Lung (tissue), 12 donors: ENCODE results near the gene SEMA5A. TPM values are rescaled to one million over a fixed set of nuclear protein-coding genes. Genes with fewer than 3 reads are reported as not detected.

ENCODE experiments used
- ATAC-seq: fragments of 200-7000 bp; cut with Tn5 transposase; one replicate; pipeline ENCODE4 v1.9.1; 2020; ENCODE audit warnings: moderate number of reproducible peaks; ENCODE audit not compliant: insufficient read depth, low FRiP score
- DNase-seq, 3 donors: peaks; one replicate each; pipeline ENCODE4 v3.0.0-alpha.2; 2013 to 2017
- H3K27ac ChIP-seq, 2 donors: one replicate each; pipeline ENCODE4 v1.5.1; 2013; ENCODE audit warnings: mild to moderate bottlenecking in 2 of 2, moderate library complexity in 2 of 2, control low read depth in 1 of 2, inconsistent platforms in 1 of 2, low read depth in 1 of 2, low read length in 1 of 2
- H3K27me3 ChIP-seq, 3 donors: one replicate each; pipeline ENCODE4 v1.5.1; 2013; ENCODE audit warnings: low read length in 2 of 3; ENCODE audit not compliant: control insufficient read depth in 3 of 3, insufficient read depth in 3 of 3
- H3K36me3 ChIP-seq, 4 donors: one replicate each; pipeline ENCODE4 v1.5.1; 2013; ENCODE audit warnings: low read length in 4 of 4, mild to moderate bottlenecking in 1 of 4, moderate library complexity in 1 of 4; ENCODE audit not compliant: control insufficient read depth in 4 of 4, insufficient read depth in 4 of 4
- H3K4me1 ChIP-seq, 5 donors: one replicate each; pipeline ENCODE4 v1.5.1; 2013; ENCODE audit warnings: low read length in 5 of 5, mild to moderate bottlenecking in 2 of 5, moderate library complexity in 1 of 5; ENCODE audit not compliant: control insufficient read depth in 5 of 5, insufficient read depth in 5 of 5
- H3K4me3 ChIP-seq: one replicate; pipeline ENCODE4 v1.5.1; 2013; ENCODE audit warnings: mild to moderate bottlenecking, control low read depth, moderate library complexity
- H3K9ac ChIP-seq, 2 donors: one replicate each; pipeline ENCODE4 v1.5.1; 2013; ENCODE audit warnings: low read length in 2 of 2, control low read depth in 1 of 2; ENCODE audit not compliant: insufficient read depth in 1 of 2
- H3K9me3 ChIP-seq, 4 donors: one replicate each; pipeline ENCODE4 v1.5.1; 2013; ENCODE audit warnings: low read length in 3 of 4, mild to moderate bottlenecking in 1 of 4, moderate library complexity in 1 of 4; ENCODE audit not compliant: control insufficient read depth in 4 of 4, insufficient read depth in 3 of 4
- WGBS, 2 donors: extraction: QIAGEN DNeasy Blood & Tissue Kit; methylation state at CpG; one replicate each; pipeline ENCODE4 v1.1.7; 2013; 5-methylcytosine and 5-hydroxymethylcytosine counted together
- polyA plus RNA-seq, 2 donors: library from polyadenylated mRNA; stranded (reverse); fragments of 200-250 nt; gene quantifications; one replicate each; pipeline ENCODE4 v1.2.1, GENCODE V29; 2013
- total RNA-seq, 2 donors: library from RNA; depleted of rRNA in 1 of 2; stranded (reverse); fragments of >200 nt in 1 of 2; gene quantifications; one replicate each; pipeline ENCODE4 v1.2.1, GENCODE V29; 2014 to 2021
- TF ChIP-seq, protein P1 (sequence below): IDR thresholded peaks from 2 replicates; pipeline ENCODE4 v1.5.1; 2012; ENCODE audit warnings: mild to moderate bottlenecking; ENCODE audit errors: control extremely low read depth, extremely low read depth
- donor health status: control.
- donor health status: control.
- donor health status: Bipolar disorder and iron deficiency.
- donor health status: healthy.
- donor health status: DM: yes; HTN: yes; CAD: no.

SEMA5A gene
- total and polyA plus RNA-seq, 4 donors = 3.1 to 44.9 (median 13.7) TPM

DNA sequence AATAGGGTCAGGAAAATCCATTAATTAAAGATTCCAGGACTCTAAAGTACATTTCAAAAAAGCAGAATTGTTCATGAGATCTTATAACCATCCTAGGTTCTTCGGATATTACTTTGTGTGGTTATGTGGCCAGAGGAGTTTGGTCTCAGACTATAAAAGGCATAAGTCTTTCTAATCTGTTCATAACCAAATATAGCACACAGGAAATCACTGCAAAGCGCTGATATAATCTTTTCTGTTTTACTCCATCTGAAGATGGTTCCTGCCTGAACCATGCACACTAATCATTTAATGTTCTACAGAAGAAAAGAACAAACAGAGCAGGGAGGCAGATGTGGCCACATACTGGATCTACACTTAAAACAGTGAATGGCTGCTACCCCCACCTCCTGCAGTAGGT is 182.8 kb downstream of the SEMA5A start:
- TF ChIP-seq, protein P1, sequence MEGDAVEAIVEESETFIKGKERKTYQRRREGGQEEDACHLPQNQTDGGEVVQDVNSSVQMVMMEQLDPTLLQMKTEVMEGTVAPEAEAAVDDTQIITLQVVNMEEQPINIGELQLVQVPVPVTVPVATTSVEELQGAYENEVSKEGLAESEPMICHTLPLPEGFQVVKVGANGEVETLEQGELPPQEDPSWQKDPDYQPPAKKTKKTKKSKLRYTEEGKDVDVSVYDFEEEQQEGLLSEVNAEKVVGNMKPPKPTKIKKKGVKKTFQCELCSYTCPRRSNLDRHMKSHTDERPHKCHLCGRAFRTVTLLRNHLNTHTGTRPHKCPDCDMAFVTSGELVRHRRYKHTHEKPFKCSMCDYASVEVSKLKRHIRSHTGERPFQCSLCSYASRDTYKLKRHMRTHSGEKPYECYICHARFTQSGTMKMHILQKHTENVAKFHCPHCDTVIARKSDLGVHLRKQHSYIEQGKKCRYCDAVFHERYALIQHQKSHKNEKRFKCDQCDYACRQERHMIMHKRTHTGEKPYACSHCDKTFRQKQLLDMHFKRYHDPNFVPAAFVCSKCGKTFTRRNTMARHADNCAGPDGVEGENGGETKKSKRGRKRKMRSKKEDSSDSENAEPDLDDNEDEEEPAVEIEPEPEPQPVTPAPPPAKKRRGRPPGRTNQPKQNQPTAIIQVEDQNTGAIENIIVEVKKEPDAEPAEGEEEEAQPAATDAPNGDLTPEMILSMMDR = no peak
- H3K4me1 ChIP-seq = peaks cover 0 to 12% (median 0%) of the 10 kb centered on the region in 5 donors
- H3K4me3 ChIP-seq = no peak overlapping the region
- no peaks in the 10 kb centered on the region for H3K36me3 ChIP-seq
- ATAC-seq (no peak), DNase-seq (no peak)
- no peaks in the 10 kb centered on the region for H3K9me3 ChIP-seq
- 10 to 15% methylated on average over 2 of the region's 2 CpGs for WGBS, 2 donors
- no peak overlapping the region for H3K27ac ChIP-seq
- no peaks in the 10 kb centered on the region for H3K27me3 ChIP-seq
- no peak overlapping the region for H3K9ac ChIP-seq

DNA sequence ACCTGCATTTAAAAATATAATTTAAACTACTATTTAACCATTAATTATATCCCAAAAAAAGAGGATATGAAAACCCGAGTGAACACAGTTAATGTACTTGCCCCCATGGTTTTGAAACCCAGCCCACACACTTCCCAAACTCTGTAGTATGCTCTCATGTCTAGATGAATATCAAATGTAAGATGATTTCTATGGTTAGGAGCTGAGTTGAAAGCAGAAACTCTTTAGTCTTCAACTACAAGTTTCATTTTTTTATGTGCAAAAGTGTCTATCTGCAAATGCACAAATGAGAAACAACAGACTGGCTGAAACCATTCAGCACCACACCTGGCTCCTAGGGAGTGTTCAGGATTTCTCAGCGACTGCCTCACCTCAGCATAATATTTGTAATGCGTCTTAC is 183.3 kb downstream of the SEMA5A start:
- no peak overlapping the region for H3K9ac ChIP-seq
- no peak overlapping the region for H3K27ac ChIP-seq
- H3K36me3 ChIP-seq = no peaks in the 10 kb centered on the region
- no peaks in the 10 kb centered on the region for H3K9me3 ChIP-seq
- peaks cover 0 to 12% (median 0%) of the 10 kb centered on the region in 5 donors for H3K4me1 ChIP-seq
- no peak overlapping the region for H3K4me3 ChIP-seq
- no peaks in the 10 kb centered on the region for H3K27me3 ChIP-seq
- TF ChIP-seq, protein P1 = no peak
- DNase-seq (no peak), ATAC-seq (no peak)
- WGBS, 2 donors = 47 to 58% methylated on average over 3 of the region's 3 CpGs

DNA sequence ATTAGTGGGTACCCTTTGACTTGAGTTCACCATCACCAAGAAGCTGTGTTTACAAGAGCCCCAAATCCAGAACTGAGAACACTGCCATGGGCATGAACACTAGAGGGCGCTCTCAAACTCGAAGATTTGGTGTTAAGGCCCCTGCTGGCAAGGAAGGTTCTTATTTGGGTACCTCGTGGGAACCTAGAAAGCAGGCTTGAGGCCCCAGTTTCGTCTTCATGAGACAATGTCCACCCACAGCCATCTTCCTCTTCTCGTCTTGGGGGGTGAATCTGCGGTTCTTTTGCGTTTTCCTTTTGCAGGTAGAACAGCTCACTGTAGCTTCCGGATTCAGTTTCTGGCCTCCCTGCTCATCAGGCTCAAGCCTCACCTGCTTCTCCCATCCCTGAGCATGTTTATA is 184.0 kb downstream of the SEMA5A start:
- H3K36me3 ChIP-seq = no peaks in the 10 kb centered on the region
- peak in 2 of 3 donors; percentile 24 to 51 for DNase-seq
- H3K4me1 ChIP-seq = peaks cover 0 to 12% (median 0%) of the 10 kb centered on the region in 5 donors
- WGBS, 2 donors = 44 to 50% methylated on average over 8 of the region's 8 CpGs
- H3K9me3 ChIP-seq = no peaks in the 10 kb centered on the region
- H3K27me3 ChIP-seq = no peaks in the 10 kb centered on the region
- H3K27ac ChIP-seq = no peak overlapping the region
- no peak for ATAC-seq
- TF ChIP-seq, protein P1 = peak; percentile 13
- H3K9ac ChIP-seq = no peak overlapping the region
- no peak overlapping the region for H3K4me3 ChIP-seq

DNA sequence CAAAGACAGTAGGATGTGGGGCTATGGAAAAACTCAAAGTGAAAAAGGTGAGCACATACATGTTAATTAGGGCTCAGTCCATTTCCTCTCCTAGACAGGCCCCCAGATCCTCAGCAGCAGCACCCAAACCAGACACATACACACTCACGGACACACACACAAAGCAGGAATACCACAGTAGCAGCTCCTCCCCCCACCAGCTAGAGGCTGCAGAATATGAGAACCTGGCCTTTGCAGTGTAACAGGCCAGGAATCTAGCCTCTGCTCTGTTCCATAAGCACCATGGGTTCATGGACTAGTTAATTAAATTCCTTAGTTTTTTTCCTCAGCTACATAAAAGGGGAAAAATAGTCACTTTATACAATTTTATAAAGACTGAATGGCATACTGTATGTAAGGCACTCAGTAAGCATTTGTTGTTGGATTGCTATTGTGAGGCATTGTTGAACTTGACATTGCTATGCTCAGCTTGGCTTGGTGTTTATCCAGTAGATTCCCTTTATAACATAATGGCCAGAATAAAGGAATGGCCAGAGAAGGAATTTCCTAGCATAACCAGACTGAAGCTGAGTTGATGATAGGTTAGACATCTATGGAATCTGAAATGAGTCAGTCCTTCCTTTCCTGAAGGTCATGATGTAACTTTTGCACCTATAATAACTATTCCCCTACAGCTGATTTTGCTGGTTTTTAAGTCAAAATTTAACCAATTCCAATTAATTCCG is 186.8 kb downstream of the SEMA5A start:
- Histone ChIP-seq H3K9ac (no peak overlapping the region), H3K36me3 (no peaks in the 10 kb centered on the region), H3K9me3 (no peaks in the 10 kb centered on the region), H3K4me3 (no peak overlapping the region), H3K27ac (no peak overlapping the region), H3K4me1 (peaks cover 0 to 17% (median 7%) of the 10 kb centered on the region in 5 donors), H3K27me3 (no peaks in the 10 kb centered on the region)
- TF ChIP-seq, protein P1 = no peak
- DNase-seq = no peak
- 77 to 85% methylated on average over 2 of the region's 2 CpGs for WGBS, 2 donors
- ATAC-seq = no peak
